A673 (cell line): ENCODE data around the gene PSMB11. TPM values are rescaled to one million over a fixed set of nuclear protein-coding genes. Genes with fewer than 3 reads are reported as not detected.

Experiments used
- BruUV-seq: library from RNA; stranded (reverse); fragments of 400-500 nt; replicated peaks from 2 replicates; lab custom pipeline; 2021; lab: Mats Ljungman, UMichigan
- CTCF ChIA-PET: fragments of 300-600 bp; sonication (Branson Sonifier 250); formaldehyde crosslinking; loops from one replicate; lab custom pipeline; 2022; ENCODE audit warnings: antibody characterized with exemption; lab: Charles Lee
- POLR2A ChIA-PET: fragments of 300-600 bp; sonication (Branson Sonifier 250); formaldehyde crosslinking; loops from one replicate; lab custom pipeline; 2022; ENCODE audit warnings: antibody characterized with exemption; ENCODE audit not compliant: low non-redundant PET; lab: Charles Lee
- DNase-seq: peaks from one replicate; pipeline ENCODE4 v3.0.0-alpha.2; 2015; ENCODE audit warnings: low spot score
- H3K27ac ChIP-seq: fragments of 200-600 bp; sonication (generic); 2 replicates; pipeline ENCODE4 v1.5.1; 2016; ENCODE audit warnings: mixed run types, low read depth, mild to moderate bottlenecking, mixed read lengths, antibody characterized with exemption, low read length; ENCODE audit not compliant: poor library complexity, severe bottlenecking
- H3K27me3 ChIP-seq: fragments of 200-600 bp; sonication (generic); replicated peaks from 2 replicates; pipeline ENCODE4 v1.6.1; 2017; ENCODE audit warnings: mixed run types, low read depth, mild to moderate bottlenecking, mixed read lengths, antibody characterized with exemption, low read length; ENCODE audit not compliant: insufficient read depth, poor library complexity
- H3K36me3 ChIP-seq: fragments of 200-600 bp; sonication (generic); 2 replicates; pipeline ENCODE4 v1.6.1; 2016; ENCODE audit warnings: mixed run types, mild to moderate bottlenecking, mixed read lengths, antibody characterized with exemption, low read length; ENCODE audit not compliant: insufficient read depth, poor library complexity, severe bottlenecking
- H3K4me1 ChIP-seq: fragments of 200-600 bp; sonication (generic); 2 replicates; pipeline ENCODE4 v1.6.1; 2017; ENCODE audit warnings: mixed run types, mild to moderate bottlenecking, mixed read lengths, antibody characterized with exemption, low read length; ENCODE audit not compliant: insufficient read depth, poor library complexity, severe bottlenecking
- H3K4me3 ChIP-seq: fragments of 200-600 bp; sonication (generic); 2 replicates; pipeline ENCODE4 v1.5.1; 2016; ENCODE audit warnings: low read depth, mixed run types, mild to moderate bottlenecking, mixed read lengths, low read length; ENCODE audit not compliant: poor library complexity, severe bottlenecking
- H3K9me3 ChIP-seq: fragments of 200-600 bp; sonication (generic); 2 replicates; pipeline ENCODE4 v1.6.1; 2016; ENCODE audit warnings: mixed run types, low read depth, mild to moderate bottlenecking, mixed read lengths, antibody characterized with exemption, low read length; ENCODE audit not compliant: poor library complexity, severe bottlenecking
- CTCF ChIP-seq: fragments of 300-800, 200-600 bp; sonication (generic); conservative IDR thresholded peaks from 2 replicates; pipeline ENCODE4 v1.5.1; 2017; ENCODE audit warnings: low read depth, mild to moderate bottlenecking, antibody characterized with exemption, low read length, moderate library complexity, mixed read lengths
- EZH2 ChIP-seq: fragments of 200-600 bp; sonication (generic); IDR thresholded peaks from 2 replicates; pipeline ENCODE4 v1.6.1; 2017; ENCODE audit warnings: borderline replicate concordance, low read depth, mild to moderate bottlenecking, mixed read lengths, antibody characterized with exemption, low read length; ENCODE audit not compliant: poor library complexity, severe bottlenecking
- intact Hi-C: fragments of 100-400 bp; cut with micrococcal nuclease; formaldehyde crosslinking; loops from one replicate; pipeline ENCODE4 v1.10.0; 2022; ENCODE audit not compliant: unreplicated experiment
- total RNA-seq: library from RNA; stranded (reverse); gene quantifications from 2 replicates; pipeline ENCODE4 v1.2.3, GENCODE V29; 2021

PSMB11 gene
- total RNA-seq, 1 experiment from 2014 or later: not detected

GRCh38 chr14:23079716-23080115, 37.7 kb downstream of the PSMB11 start:
- Histone ChIP-seq H3K36me3 (peaks cover 96% of the 10 kb centered on the region), H3K4me3 (no peak overlapping the region), H3K27ac (no peak overlapping the region), H3K27me3 (no peaks in the 10 kb centered on the region), H3K9me3 (no peaks in the 10 kb centered on the region), H3K4me1 (no peaks in the 10 kb centered on the region)
- no TSS peak for BruUV-seq
- no peak for DNase-seq
- ChIA-PET POLR2A (no interaction called here), CTCF (no interaction called here)
- intact Hi-C loops: no loop called here
- TF ChIP-seq EZH2 (no peak), CTCF (no peak)

- BruUV-seq: no TSS peak
- Histone ChIP-seq H3K9me3 (no peaks in the 10 kb centered on the region), H3K4me1 (no peaks in the 10 kb centered on the region), H3K4me3 (no peak overlapping the region), H3K27ac (no peak overlapping the region), H3K27me3 (no peaks in the 10 kb centered on the region), H3K36me3 (peaks cover 96% of the 10 kb centered on the region)
- no peak for TF ChIP-seq EZH2
- DNase-seq: no peak
- CTCF ChIA-PET: no interaction called here
- intact Hi-C loops: no loop called here
- POLR2A ChIA-PET: interaction anchor here (0.7 kb wide), 1 partner anchor 220 kb away, joined by 3 read pairs; no protein-coding TSS in a partner anchor
These were observed 38.5 kb downstream of the PSMB11 start for GRCh38 chr14:23080474-23080873.

GRCh38 chr14:23085458-23085857, 43.4 kb downstream of the PSMB11 start:
- ChIA-PET CTCF (interaction anchor here (1.1 kb wide), 1 partner anchor 8 kb away, joined by 3 read pairs; no protein-coding TSS in a partner anchor), POLR2A (no interaction called here)
- intact Hi-C loops: no loop called here
- no peak overlapping the region for H3K27ac ChIP-seq
- DNase-seq: no peak
- H3K9me3 ChIP-seq: no peaks in the 10 kb centered on the region
- H3K4me3 ChIP-seq: no peak overlapping the region
- no TSS peak for BruUV-seq
- TF ChIP-seq CTCF (no peak), EZH2 (no peak)
- H3K27me3 ChIP-seq: no peaks in the 10 kb centered on the region
- H3K36me3 ChIP-seq: peaks cover 96% of the 10 kb centered on the region
- no peaks in the 10 kb centered on the region for H3K4me1 ChIP-seq

- Histone ChIP-seq H3K9me3 (no peaks in the 10 kb centered on the region), H3K4me1 (no peaks in the 10 kb centered on the region), H3K36me3 (peaks cover 94% of the 10 kb centered on the region), H3K27ac (no peak overlapping the region), H3K4me3 (no peak overlapping the region), H3K27me3 (no peaks in the 10 kb centered on the region)
- POLR2A ChIA-PET: no interaction called here
- no TSS peak for BruUV-seq
- intact Hi-C loops: no loop called here
- no peak for TF ChIP-seq CTCF
- TF ChIP-seq EZH2: no peak
- no peak for DNase-seq
- CTCF ChIA-PET: interaction anchor here (0.5 kb wide), 1 partner anchor 1002 kb away, joined by 4 read pairs; no protein-coding TSS in a partner anchor
These were observed 44.6 kb downstream of the PSMB11 start for GRCh38 chr14:23086565-23086964.
